Hepatic stellate cell (primary cell): Measurements from ENCODE around the gene PROM1.

Source experiments
- DNase-seq: peaks from one replicate; pipeline ENCODE4 v3.0.0; 2011; ENCODE audit warnings: low spot score

PROM1 gene

DNA sequence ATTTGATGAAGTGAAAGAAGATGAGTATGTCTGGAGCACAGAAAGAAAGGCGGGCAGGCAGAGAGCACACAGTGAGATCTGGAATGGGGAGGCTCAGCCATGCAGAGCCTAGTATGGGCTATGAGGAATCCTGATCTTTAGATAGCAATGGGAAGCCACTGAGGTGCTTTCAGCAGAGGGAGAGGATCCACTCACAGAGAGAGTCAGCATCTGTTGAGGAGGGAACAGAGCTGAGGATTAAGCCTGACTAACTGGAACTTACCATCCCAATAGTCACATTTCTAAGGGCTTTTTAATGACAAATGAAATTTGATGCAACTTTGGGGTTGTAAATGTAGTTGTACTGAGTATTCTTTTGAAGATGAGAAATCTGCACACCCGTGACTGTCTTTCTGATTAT, 100.2 kb downstream of the PROM1 start:
- no peak for DNase-seq

- DNase-seq: no peak
Observed at GRCh38 chr4:15982842-15983524, 100.8 kb downstream of the PROM1 start.

DNA sequence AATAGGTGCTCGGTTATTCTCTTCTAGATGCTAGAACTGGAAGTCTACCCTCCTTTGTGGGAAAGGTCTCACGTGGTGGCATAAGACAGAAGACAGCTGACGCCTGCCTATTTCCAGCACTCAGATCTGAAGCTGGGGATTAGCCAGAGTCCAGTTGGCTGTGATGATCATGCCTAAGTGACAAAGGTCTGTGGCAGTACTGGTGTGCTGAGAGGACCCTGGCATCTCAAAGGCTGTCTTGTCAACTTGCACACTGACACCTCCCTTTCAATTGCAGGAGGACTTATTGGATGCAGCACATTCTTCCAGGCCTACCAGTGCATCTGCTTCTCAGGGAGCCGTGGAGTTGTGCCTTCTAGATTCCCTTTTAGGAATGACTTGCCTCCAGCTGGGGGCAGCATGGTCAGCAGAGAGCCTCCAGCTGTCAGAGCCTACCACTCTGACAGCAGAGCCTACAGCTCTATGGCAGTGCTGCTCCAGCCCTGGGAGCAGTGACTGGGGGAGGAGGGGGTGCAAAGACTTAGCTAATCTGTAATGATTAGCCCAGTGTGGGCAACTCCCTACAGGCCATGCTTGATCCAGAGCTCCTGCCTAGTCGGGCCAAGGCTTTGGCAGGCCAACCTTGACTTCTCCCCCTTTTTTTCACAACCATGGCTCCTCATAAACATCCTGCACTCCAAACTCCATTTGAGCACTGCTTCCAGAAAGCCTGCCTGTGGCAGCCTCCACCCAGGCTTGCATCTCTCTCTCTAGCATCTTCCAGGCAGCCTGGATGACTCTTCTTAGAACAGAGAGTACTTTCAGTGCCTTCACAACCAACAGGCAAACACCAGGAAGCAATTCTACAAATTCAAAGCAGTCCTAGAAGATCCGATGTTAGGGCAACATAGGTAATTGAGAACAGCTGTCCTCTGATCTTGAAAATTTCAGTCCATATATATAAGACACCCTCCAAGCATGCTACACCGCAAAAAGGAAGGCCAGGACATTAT, 107.1 kb downstream of the PROM1 start:
- DNase-seq: no peak

GRCh38 chr4:15971068-15971801, 112.6 kb downstream of the PROM1 start:
- no peak for DNase-seq

- no peak for DNase-seq
Observed at GRCh38 chr4:15968551-15969300, 115.1 kb downstream of the PROM1 start.

DNA sequence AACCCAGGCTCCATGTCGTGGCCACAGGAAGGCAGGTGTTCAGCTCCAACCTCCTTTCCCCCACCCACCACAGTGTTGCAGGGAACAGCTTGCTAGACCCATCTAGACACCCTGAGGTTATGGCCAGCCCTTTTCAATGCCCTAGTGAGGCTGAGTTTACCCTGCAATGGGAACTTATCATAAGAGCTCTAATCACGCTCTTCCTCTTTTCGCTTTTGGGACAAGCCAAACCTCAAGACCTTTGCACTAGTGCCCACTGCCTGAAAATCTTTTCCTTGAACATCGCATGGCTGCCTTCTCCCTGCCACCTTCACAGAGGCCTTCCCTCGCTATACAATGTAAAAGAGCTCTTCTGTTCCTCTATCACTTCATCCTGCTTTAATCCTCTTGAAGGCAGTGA, 118.5 kb downstream of the PROM1 start:
- DNase-seq: no peak

GRCh38 chr4:15964159-15964558, 119.7 kb downstream of the PROM1 start:
- DNase-seq: no peak

DNA sequence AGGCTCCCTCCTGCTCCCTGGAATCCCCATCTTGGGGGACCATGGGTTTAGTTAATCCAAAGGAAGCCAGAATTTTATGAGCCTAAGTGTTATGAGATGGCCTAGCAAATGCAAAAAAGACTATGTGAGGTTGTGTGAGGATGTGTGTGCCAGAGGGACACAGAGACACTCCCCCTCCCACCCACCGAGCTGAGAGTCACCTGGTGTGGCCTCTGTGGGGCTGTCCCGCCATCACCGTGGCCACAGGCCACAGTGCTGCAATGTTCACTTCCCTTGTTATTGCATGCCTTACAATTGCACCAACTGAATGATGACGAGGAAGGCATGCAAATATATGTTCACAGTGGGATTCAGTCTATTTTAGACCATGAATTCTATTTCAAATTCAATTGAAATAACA, 120.2 kb downstream of the PROM1 start:
- DNase-seq: no peak

GRCh38 chr4:15963001-15963451, 120.8 kb downstream of the PROM1 start, which contains the start of gene FGFBP2:
FGFBP2 (minus strand) TSS chr4:15963175; CDS start chr4:15963129, 46 bp downstream.
- peak; percentile 29 for DNase-seq

GRCh38 chr4:15961781-15962510, 121.9 kb downstream of the PROM1 start:
- DNase-seq: no peak

DNA sequence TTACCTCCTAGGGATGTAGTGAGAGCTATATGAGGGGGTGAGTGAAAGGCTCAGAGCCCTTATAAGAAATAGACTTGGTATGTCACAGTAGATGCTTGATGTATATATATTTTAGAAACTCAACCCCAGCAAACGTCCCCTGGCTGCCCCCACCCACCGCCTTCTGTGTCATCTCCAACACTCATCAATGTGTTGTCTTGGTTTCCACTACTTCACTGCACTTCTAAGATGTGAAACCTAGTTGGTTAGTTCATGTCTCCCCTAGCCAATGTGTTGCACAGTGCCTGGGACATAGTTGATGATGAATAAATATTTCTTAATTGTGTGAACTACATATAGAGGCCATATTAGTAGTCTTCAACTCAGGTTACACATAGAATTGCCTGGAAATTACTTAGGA, 125.3 kb downstream of the PROM1 start:
- no peak for DNase-seq

- DNase-seq: peak; percentile 61
Observed at GRCh38 chr4:15956179-15956850, 127.5 kb downstream of the PROM1 start.

- DNase-seq: no peak
Observed at GRCh38 chr4:15955670-15956069, 128.2 kb downstream of the PROM1 start.

DNA sequence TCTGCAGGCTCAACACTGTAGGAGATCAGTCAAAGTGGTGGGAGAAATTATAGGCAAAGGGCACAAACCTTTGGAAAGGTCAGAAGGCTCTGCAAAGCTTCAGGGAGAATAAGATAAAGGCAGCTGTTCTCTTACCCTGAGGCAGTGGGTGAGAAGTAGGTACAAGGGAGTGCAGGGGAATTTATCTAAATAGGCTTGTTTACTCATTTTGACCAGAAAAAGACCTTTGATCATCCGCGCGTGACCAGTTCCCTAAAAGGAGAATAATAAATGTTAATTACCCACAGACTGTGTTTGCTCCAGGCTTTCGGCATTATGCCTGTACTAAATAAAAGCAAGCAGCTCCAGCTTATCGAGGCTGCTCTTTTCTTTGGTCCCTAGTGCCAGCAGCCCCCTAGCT, 130.2 kb downstream of the PROM1 start:
- DNase-seq: no peak

DNA sequence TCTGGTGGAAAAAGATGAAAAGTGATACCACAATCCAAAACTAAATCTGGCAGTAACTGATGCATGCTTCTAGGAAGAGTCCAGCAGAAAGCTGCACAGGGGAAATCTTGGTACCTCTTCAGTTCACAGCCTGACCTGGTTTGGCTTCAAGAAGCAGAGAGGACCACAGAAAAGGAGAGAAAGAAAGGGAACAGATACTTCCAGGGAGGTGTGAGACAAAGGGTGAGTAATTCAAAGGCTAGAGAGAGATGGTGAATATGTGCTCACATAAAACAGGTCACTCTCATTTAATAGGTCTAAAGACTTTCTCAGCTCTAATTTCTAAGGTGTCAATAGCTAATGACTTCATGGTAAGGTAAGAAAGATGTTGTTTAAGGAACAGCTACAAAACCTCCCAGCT, 132.0 kb downstream of the PROM1 start:
- DNase-seq: no peak

DNA sequence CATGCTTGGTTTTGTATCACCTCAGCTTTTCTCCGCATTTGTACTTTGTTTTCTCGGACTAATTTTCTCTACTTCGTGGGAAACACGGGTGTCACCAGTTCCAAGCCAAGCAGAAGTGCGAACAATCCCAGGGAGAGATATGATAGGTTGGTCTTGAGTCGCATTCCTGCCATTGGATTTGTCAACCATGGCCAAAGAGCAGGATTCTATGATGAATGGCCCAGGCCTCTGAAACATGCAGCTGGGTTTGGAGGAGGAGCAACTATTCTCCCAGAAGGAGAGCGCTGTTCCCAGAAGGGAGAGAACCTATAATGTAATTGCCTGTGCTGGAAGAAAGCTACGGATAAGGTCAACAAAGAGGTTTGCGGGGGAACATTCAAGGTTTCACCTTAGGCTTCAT, 135.0 kb downstream of the PROM1 start:
- DNase-seq: no peak

DNA sequence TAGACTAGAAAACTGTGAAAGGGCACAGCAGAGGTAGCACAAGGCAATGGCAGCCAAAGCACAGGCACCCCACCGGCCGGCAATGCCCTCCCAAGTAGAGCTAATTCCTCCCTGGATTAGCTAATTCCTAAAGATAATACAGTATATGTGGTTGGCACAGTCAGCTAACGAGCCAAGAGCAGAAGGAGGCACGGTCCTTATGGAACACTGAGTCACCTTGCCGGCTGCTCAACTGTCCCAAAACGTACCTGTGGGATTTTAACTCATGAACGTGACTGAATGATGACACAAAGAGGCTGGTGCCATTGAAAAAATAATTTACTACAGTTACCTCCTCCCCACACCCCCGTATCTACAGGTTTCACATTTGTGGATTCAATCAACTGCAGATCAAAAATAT, 136.1 kb downstream of the PROM1 start:
- no peak for DNase-seq

- DNase-seq: no peak
Observed at GRCh38 chr4:15945516-15945915, 138.3 kb downstream of the PROM1 start.

GRCh38 chr4:15944895-15945294, 138.9 kb downstream of the PROM1 start:
- DNase-seq: no peak

GRCh38 chr4:15942283-15942682, 141.5 kb downstream of the PROM1 start:
- DNase-seq: no peak
